22Rv1 (cell line): ENCODE results near the gene GJA10.

Source experiments
- ZFX ChIP-seq: fragments of 450-650 bp; IDR thresholded peaks from 2 replicates; pipeline ENCODE4 v1.6.1; 2017; ENCODE audit warnings: antibody characterized with exemption, borderline replicate concordance
- TF ChIP-seq, protein P1 (sequence below): fragments of 450-650 bp; IDR thresholded peaks from 2 replicates; pipeline ENCODE4 v1.5.1; 2017; ENCODE audit warnings: mild to moderate bottlenecking

DNA sequence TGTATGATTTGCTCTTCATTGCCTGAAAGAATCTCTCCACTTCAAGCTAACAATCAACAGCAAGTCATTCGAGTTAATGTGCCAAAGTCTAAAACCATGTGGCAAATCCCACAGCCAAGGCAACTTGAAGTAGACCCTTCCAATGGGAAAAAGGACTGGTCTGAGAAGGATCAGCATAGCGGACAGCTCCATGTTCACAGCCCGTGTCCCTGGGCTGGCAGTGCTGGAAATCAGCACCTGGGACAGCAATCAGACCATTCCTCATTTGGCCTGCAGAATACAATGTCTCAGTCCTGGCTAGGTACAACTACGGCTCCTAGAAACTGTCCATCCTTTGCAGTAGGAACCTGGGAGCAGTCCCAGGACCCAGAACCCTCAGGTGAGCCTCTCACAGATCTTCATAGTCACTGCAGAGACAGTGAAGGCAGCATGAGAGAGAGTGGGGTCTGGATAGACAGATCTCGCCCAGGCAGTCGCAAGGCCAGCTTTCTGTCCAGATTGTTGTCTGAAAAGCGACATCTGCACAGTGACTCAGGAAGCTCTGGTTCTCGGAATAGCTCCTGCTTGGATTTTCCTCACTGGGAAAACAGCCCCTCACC is 1.1 kb downstream of the GJA10 start:
- TF ChIP-seq ZFX = no peak
- TF ChIP-seq, protein P1, sequence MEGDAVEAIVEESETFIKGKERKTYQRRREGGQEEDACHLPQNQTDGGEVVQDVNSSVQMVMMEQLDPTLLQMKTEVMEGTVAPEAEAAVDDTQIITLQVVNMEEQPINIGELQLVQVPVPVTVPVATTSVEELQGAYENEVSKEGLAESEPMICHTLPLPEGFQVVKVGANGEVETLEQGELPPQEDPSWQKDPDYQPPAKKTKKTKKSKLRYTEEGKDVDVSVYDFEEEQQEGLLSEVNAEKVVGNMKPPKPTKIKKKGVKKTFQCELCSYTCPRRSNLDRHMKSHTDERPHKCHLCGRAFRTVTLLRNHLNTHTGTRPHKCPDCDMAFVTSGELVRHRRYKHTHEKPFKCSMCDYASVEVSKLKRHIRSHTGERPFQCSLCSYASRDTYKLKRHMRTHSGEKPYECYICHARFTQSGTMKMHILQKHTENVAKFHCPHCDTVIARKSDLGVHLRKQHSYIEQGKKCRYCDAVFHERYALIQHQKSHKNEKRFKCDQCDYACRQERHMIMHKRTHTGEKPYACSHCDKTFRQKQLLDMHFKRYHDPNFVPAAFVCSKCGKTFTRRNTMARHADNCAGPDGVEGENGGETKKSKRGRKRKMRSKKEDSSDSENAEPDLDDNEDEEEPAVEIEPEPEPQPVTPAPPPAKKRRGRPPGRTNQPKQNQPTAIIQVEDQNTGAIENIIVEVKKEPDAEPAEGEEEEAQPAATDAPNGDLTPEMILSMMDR = no peak
